ENCODE data around the gene PRAMEF12.
"Not testable (repeated sequence)": the region's sequence is repeated elsewhere in the genome, so short reads cannot be mapped to it uniquely, and the experiment has no call there.

Gene PRAMEF12

DNA sequence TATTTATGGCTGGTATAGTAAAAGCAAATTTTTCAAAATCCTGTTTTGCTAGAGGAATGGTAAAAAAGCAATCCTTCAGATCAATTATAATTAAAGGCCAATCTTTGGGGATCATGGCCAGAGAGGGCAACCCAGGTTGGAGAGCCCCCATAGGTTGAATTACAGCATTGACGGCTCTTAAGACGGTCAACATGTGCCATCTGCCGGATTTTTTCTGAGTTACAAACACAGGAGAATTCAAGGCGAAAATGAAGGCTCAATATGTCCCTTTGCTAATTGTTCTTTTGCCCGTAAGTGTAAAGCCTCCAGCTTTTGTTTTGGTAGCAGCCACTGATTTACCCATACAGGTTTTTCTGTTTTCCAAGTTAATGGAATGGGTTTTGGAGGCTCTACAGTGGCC is 8.0 kb downstream of the PRAMEF12 start:
- peaks cover 8 to 12% of the 10 kb centered on the region in 2 donors for H3K9me3 ChIP-seq (ENCODE audit: control insufficient read depth in 1 of 2, low read length in 2 of 2)
- not testable (repeated sequence) for H3K4me1 ChIP-seq (ENCODE audit: control insufficient read depth in 1 of 2, insufficient read depth in 2 of 2, low read length in 2 of 2); H3K4me3 ChIP-seq (ENCODE audit: low read depth in 1 of 2, low read length in 2 of 2); H3K9ac ChIP-seq (ENCODE audit: low read depth in 1 of 2, low read length in 2 of 2); H3K27me3 ChIP-seq (ENCODE audit: control insufficient read depth in 1 of 2, insufficient read depth in 2 of 2, low read length in 2 of 2); H3K27ac ChIP-seq (ENCODE audit: low read depth, low read length); H3K36me3 ChIP-seq (ENCODE audit: control insufficient read depth in 1 of 2, insufficient read depth in 2 of 2, low read length in 2 of 2)

GRCh38 chr1:12783783-12784182 is 10.2 kb downstream of the PRAMEF12 start:
- H3K9me3 ChIP-seq (ENCODE audit: control insufficient read depth in 1 of 2, low read length in 2 of 2) = peaks cover 8 to 12% of the 10 kb centered on the region in 2 donors
- H3K27me3 ChIP-seq (ENCODE audit: control insufficient read depth in 1 of 2, insufficient read depth in 2 of 2, low read length in 2 of 2); H3K4me3 ChIP-seq (ENCODE audit: low read depth in 1 of 2, low read length in 2 of 2); H3K27ac ChIP-seq (ENCODE audit: low read depth, low read length); H3K9ac ChIP-seq (ENCODE audit: low read depth in 1 of 2, low read length in 2 of 2); H3K4me1 ChIP-seq (ENCODE audit: control insufficient read depth in 1 of 2, insufficient read depth in 2 of 2, low read length in 2 of 2); H3K36me3 ChIP-seq (ENCODE audit: control insufficient read depth in 1 of 2, insufficient read depth in 2 of 2, low read length in 2 of 2): not testable (repeated sequence)

DNA sequence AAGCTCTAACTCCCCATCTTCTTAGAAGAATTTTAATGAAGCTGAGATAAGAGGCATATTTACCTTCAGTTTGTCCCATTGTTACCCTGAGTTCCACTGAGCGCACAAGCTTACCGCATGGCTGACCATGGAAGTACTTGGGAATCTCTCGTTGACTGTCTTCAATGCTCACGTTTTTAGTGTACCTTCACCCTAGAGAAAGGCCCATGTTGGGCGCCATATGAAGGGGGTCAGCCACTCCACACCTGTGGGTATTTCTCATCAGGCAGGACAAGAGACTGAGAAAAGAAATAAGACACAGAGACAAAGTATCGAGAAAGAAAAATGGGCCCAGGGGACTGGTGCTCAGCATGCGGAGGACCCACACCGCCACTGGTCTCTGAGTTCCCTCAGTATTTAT is 11.2 kb downstream of the PRAMEF12 start:
- H3K9ac ChIP-seq (ENCODE audit: low read depth in 1 of 2, low read length in 2 of 2); H3K4me3 ChIP-seq (ENCODE audit: low read depth in 1 of 2, low read length in 2 of 2); H3K27me3 ChIP-seq (ENCODE audit: control insufficient read depth in 1 of 2, insufficient read depth in 2 of 2, low read length in 2 of 2); H3K27ac ChIP-seq (ENCODE audit: low read depth, low read length); H3K36me3 ChIP-seq (ENCODE audit: control insufficient read depth in 1 of 2, insufficient read depth in 2 of 2, low read length in 2 of 2); H3K4me1 ChIP-seq (ENCODE audit: control insufficient read depth in 1 of 2, insufficient read depth in 2 of 2, low read length in 2 of 2): not testable (repeated sequence)
- H3K9me3 ChIP-seq (ENCODE audit: control insufficient read depth in 1 of 2, low read length in 2 of 2) = peaks cover 8 to 12% of the 10 kb centered on the region in 2 donors

DNA sequence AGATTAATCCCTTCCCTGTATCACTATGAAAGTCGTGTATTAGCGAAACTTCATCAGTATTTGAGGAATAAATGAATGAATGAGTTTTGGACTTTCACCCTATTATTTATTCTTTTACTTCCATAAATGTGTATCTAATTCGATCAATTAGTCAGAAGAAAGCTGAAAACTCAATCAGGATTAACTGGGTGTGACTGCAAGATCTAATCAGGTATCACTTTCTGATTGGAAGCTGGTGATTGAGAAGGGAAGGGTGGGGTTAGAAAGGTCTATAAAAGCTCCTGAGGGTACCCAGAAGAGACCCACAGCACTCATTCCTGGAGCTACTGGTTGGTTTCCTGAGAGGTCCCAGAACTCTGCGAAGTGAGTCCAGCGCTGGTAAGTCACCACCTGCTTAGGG is 17.6 kb downstream of the PRAMEF12 start, which contains the start of gene PRAMEF1:
PRAMEF1 (plus strand) TSS at position 301 of the 400 bp plus-strand sequence. CDS start 1,831 bp downstream, outside the sequence.
- H3K36me3 ChIP-seq (ENCODE audit: control insufficient read depth in 1 of 2, insufficient read depth in 2 of 2, low read length in 2 of 2); H3K27ac ChIP-seq (ENCODE audit: low read depth, low read length); H3K9ac ChIP-seq (ENCODE audit: low read depth in 1 of 2, low read length in 2 of 2); H3K4me1 ChIP-seq (ENCODE audit: control insufficient read depth in 1 of 2, insufficient read depth in 2 of 2, low read length in 2 of 2); H3K27me3 ChIP-seq (ENCODE audit: control insufficient read depth in 1 of 2, insufficient read depth in 2 of 2, low read length in 2 of 2); H3K9me3 ChIP-seq (ENCODE audit: control insufficient read depth in 1 of 2, low read length in 2 of 2); H3K4me3 ChIP-seq (ENCODE audit: low read depth in 1 of 2, low read length in 2 of 2): not testable (repeated sequence)

DNA sequence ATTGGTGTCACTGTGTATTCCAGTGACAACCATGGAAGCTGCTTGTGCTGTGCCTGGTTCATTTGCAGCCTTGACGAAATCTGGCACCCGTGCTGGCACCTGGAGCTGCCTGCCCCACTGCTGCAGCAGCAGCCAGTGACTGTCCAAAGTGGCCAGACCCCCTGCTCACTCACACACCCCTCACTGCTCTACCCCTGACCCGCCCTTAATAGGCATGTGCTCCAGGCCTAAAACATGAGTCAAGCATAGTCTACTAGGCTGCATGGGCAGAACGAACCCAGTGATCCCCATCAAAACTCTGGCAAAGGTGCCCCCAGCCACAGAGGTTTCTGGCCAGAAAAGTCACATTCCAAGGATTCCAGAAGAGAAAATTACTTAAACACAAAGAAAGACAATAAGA is 25.4 kb downstream of the PRAMEF12 start:
- Histone ChIP-seq H3K4me1 (ENCODE audit: control insufficient read depth in 1 of 2, insufficient read depth in 2 of 2, low read length in 2 of 2) (no peaks in the 10 kb centered on the region), H3K9ac (ENCODE audit: low read depth in 1 of 2, low read length in 2 of 2) (no peak overlapping the region), H3K27me3 (ENCODE audit: control insufficient read depth in 1 of 2, insufficient read depth in 2 of 2, low read length in 2 of 2) (no peaks in the 10 kb centered on the region), H3K27ac (ENCODE audit: low read depth, low read length) (no peak overlapping the region), H3K9me3 (ENCODE audit: control insufficient read depth in 1 of 2, low read length in 2 of 2) (no peaks in the 10 kb centered on the region), H3K36me3 (ENCODE audit: control insufficient read depth in 1 of 2, insufficient read depth in 2 of 2, low read length in 2 of 2) (no peaks in the 10 kb centered on the region), H3K4me3 (ENCODE audit: low read depth in 1 of 2, low read length in 2 of 2) (no peak overlapping the region)

DNA sequence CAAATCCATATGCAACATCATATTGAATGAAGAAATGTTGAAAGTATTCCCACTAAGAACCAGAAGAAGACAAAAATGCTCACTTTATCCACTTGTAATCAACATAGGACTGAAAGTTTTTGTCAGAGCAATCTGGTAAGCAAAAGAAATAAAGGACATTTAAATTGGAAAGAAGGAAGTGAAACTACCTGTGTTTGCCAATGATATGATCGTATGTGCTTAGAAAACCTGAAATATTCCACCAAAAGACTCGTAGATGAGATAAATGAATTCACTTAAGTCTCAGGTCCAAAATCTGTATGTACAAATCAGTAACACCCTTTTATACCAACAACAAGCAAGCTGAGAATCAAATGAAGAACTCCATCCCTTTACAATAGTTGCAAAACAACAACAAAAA is 26.2 kb downstream of the PRAMEF12 start:
- no peak overlapping the region for H3K27ac ChIP-seq (ENCODE audit: low read depth, low read length)
- no peaks in the 10 kb centered on the region for H3K9me3 ChIP-seq (ENCODE audit: control insufficient read depth in 1 of 2, low read length in 2 of 2)
- no peak overlapping the region for H3K4me3 ChIP-seq (ENCODE audit: low read depth in 1 of 2, low read length in 2 of 2)
- no peaks in the 10 kb centered on the region for H3K36me3 ChIP-seq (ENCODE audit: control insufficient read depth in 1 of 2, insufficient read depth in 2 of 2, low read length in 2 of 2)
- H3K4me1 ChIP-seq (ENCODE audit: control insufficient read depth in 1 of 2, insufficient read depth in 2 of 2, low read length in 2 of 2) = no peaks in the 10 kb centered on the region
- no peaks in the 10 kb centered on the region for H3K27me3 ChIP-seq (ENCODE audit: control insufficient read depth in 1 of 2, insufficient read depth in 2 of 2, low read length in 2 of 2)
- H3K9ac ChIP-seq (ENCODE audit: low read depth in 1 of 2, low read length in 2 of 2) = no peak overlapping the region

- Histone ChIP-seq H3K9me3 (ENCODE audit: control insufficient read depth in 1 of 2, low read length in 2 of 2) (no peaks in the 10 kb centered on the region), H3K9ac (ENCODE audit: low read depth in 1 of 2, low read length in 2 of 2) (no peak overlapping the region), H3K27me3 (ENCODE audit: control insufficient read depth in 1 of 2, insufficient read depth in 2 of 2, low read length in 2 of 2) (no peaks in the 10 kb centered on the region), H3K27ac (ENCODE audit: low read depth, low read length) (no peak overlapping the region), H3K36me3 (ENCODE audit: control insufficient read depth in 1 of 2, insufficient read depth in 2 of 2, low read length in 2 of 2) (no peaks in the 10 kb centered on the region), H3K4me1 (ENCODE audit: control insufficient read depth in 1 of 2, insufficient read depth in 2 of 2, low read length in 2 of 2) (no peaks in the 10 kb centered on the region), H3K4me3 (ENCODE audit: low read depth in 1 of 2, low read length in 2 of 2) (no peak overlapping the region)
These were observed 36.4 kb downstream of the PRAMEF12 start for GRCh38 chr1:12809933-12810332.

DNA sequence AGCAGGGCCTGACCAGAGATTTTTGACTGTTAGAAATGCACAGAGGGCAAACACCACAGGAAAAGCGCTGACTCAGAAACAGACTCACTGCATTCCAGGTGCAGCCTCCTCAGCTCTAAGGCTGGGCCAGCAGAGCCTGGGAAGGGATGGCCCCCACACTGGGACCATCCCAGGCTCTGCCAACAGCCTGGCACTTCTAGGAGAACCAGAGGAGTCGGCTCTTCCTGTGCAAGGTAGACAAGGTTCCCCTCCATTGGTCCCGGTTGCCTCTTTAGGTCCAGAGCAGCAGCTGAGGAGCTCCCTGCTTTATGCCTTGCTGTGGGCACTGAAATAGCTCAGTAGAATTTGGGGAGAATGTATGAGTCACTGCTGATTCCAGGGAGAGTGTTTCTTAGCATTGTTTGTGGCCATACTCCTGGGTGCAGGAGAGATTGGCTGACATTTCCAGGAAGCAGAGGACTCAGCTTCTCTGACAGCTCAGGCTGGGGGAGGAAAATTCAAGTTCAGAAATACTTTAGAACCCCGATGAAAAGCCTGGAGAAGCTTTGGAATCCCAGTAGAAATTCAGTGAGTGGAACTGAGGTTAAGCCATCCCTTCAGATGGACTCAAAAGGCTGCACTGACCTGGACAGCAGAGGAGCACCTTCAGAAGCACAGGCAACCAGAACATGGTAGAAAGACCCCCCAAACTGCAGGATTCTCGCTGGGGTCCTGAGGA is 37.3 kb downstream of the PRAMEF12 start:
- Histone ChIP-seq H3K9ac (ENCODE audit: low read depth in 1 of 2, low read length in 2 of 2) (no peak overlapping the region), H3K36me3 (ENCODE audit: control insufficient read depth in 1 of 2, insufficient read depth in 2 of 2, low read length in 2 of 2) (no peaks in the 10 kb centered on the region), H3K27ac (ENCODE audit: low read depth, low read length) (no peak overlapping the region), H3K27me3 (ENCODE audit: control insufficient read depth in 1 of 2, insufficient read depth in 2 of 2, low read length in 2 of 2) (no peaks in the 10 kb centered on the region), H3K4me3 (ENCODE audit: low read depth in 1 of 2, low read length in 2 of 2) (no peak overlapping the region), H3K9me3 (ENCODE audit: control insufficient read depth in 1 of 2, low read length in 2 of 2) (no peaks in the 10 kb centered on the region), H3K4me1 (ENCODE audit: control insufficient read depth in 1 of 2, insufficient read depth in 2 of 2, low read length in 2 of 2) (no peaks in the 10 kb centered on the region)

DNA sequence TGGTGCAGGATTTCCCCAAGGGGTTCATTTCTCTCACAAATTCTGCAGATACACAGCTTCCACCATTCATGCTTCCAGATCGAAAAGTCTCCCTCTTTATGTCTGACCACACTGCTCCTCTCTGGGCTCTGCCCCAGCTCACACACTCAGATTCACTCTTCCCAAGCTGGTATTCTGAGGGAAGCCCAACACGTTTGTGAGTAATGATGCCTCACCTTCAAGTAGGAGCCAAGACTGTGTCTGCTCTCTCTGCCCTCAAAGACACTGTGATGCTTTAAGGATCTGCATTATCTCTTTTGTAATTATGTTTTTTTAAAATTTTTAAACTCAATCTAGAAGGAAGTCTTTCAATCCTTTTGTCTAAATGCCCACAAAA is 37.9 kb downstream of the PRAMEF12 start:
- H3K4me1 ChIP-seq (ENCODE audit: control insufficient read depth in 1 of 2, insufficient read depth in 2 of 2, low read length in 2 of 2) = no peaks in the 10 kb centered on the region
- no peaks in the 10 kb centered on the region for H3K36me3 ChIP-seq (ENCODE audit: control insufficient read depth in 1 of 2, insufficient read depth in 2 of 2, low read length in 2 of 2)
- no peaks in the 10 kb centered on the region for H3K9me3 ChIP-seq (ENCODE audit: control insufficient read depth in 1 of 2, low read length in 2 of 2)
- H3K4me3 ChIP-seq (ENCODE audit: low read depth in 1 of 2, low read length in 2 of 2) = no peak overlapping the region
- H3K9ac ChIP-seq (ENCODE audit: low read depth in 1 of 2, low read length in 2 of 2) = no peak overlapping the region
- no peak overlapping the region for H3K27ac ChIP-seq (ENCODE audit: low read depth, low read length)
- no peaks in the 10 kb centered on the region for H3K27me3 ChIP-seq (ENCODE audit: control insufficient read depth in 1 of 2, insufficient read depth in 2 of 2, low read length in 2 of 2)

- not testable (repeated sequence) for H3K4me3 ChIP-seq (ENCODE audit: low read depth in 1 of 2, low read length in 2 of 2); H3K9me3 ChIP-seq (ENCODE audit: control insufficient read depth in 1 of 2, low read length in 2 of 2); H3K9ac ChIP-seq (ENCODE audit: low read depth in 1 of 2, low read length in 2 of 2); H3K27me3 ChIP-seq (ENCODE audit: control insufficient read depth in 1 of 2, insufficient read depth in 2 of 2, low read length in 2 of 2); H3K36me3 ChIP-seq (ENCODE audit: control insufficient read depth in 1 of 2, insufficient read depth in 2 of 2, low read length in 2 of 2); H3K27ac ChIP-seq (ENCODE audit: low read depth, low read length); H3K4me1 ChIP-seq (ENCODE audit: control insufficient read depth in 1 of 2, insufficient read depth in 2 of 2, low read length in 2 of 2)
These were observed 45.5 kb downstream of the PRAMEF12 start for GRCh38 chr1:12819061-12819460.
